ENCODE results near the gene SFI1. TPM values are rescaled to one million over a fixed set of nuclear protein-coding genes. Genes with fewer than 3 reads are reported as not detected.

The SFI1 gene
- total RNA-seq, 4 donors from 2014 or later: 9.4 to 21.1 (median 15.4) TPM

- intact Hi-C loops (cut with DNase I): no loop called here
- Histone ChIP-seq H3K27ac (replicated peaks in 1 of 4) (no peak overlapping the region), H3K27me3 (no peaks in the 10 kb centered on the region), H3K9me3 (no peaks in the 10 kb centered on the region), H3K36me3 (peaks cover 3 to 78% (median 27%) of the 10 kb centered on the region in 4 donors), H3K4me1 (no peaks in the 10 kb centered on the region), H3K4me3 (no peak overlapping the region)
- no peak for TF ChIP-seq CTCF (IDR thresholded peaks at IDR 0.05)
- TF ChIP-seq POLR2AphosphoS5 (IDR thresholded peaks at IDR 0.05): no peak
- no peak for TF ChIP-seq POLR2A (IDR thresholded peaks at IDR 0.05; ENCODE audit: low read depth)
- TF ChIP-seq EP300 (IDR thresholded peaks at IDR 0.05): no peak
- whole genome bisulfite sequencing: 85% methylated on average over 5 of the region's 5 CpGs
- DNase-seq (ENCODE audit: extremely low spot score): no peak
Measured at GRCh38 chr22:31577711-31578110, 81.4 kb downstream of the SFI1 start.

- no peak for DNase-seq (ENCODE audit: extremely low spot score)
- Histone ChIP-seq H3K27me3 (no peaks in the 10 kb centered on the region), H3K4me3 (no peak overlapping the region), H3K4me1 (no peaks in the 10 kb centered on the region), H3K27ac (replicated peaks in 1 of 4) (no peak overlapping the region), H3K36me3 (peaks cover 3 to 73% (median 25%) of the 10 kb centered on the region in 4 donors), H3K9me3 (no peaks in the 10 kb centered on the region)
- intact Hi-C loops (cut with DNase I): no loop called here
- WGBS: 94% methylated on average over 5 of the region's 5 CpGs
- no peak for TF ChIP-seq POLR2A (IDR thresholded peaks at IDR 0.05; ENCODE audit: low read depth)
- no peak for TF ChIP-seq EP300 (IDR thresholded peaks at IDR 0.05)
- TF ChIP-seq POLR2AphosphoS5 (IDR thresholded peaks at IDR 0.05): no peak
- TF ChIP-seq CTCF (IDR thresholded peaks at IDR 0.05): no peak
Measured at GRCh38 chr22:31578171-31578570, 81.8 kb downstream of the SFI1 start.

DNA sequence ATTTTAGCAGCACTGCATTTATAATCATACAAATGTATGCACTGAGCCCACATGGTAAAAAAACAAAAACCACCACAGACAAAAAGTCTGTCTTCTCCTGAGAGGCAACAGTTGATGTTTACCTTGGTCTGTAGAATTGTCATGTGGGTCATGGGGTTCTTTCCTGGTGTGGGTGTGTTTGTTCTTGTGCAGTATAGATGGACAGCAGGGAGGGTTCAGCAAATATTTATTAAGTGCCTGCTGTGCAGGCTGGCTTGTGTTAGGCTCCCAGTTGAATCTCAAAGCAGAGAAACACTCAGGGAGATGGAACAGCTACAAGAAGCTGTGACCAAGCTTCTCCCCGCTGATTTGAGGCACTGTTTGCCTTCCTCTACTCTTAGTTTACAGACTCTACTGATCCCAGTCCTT lies 83.5 kb downstream of the SFI1 start:
- H3K4me3 ChIP-seq: no peak overlapping the region
- intact Hi-C loops (cut with DNase I): no loop called here

DNA sequence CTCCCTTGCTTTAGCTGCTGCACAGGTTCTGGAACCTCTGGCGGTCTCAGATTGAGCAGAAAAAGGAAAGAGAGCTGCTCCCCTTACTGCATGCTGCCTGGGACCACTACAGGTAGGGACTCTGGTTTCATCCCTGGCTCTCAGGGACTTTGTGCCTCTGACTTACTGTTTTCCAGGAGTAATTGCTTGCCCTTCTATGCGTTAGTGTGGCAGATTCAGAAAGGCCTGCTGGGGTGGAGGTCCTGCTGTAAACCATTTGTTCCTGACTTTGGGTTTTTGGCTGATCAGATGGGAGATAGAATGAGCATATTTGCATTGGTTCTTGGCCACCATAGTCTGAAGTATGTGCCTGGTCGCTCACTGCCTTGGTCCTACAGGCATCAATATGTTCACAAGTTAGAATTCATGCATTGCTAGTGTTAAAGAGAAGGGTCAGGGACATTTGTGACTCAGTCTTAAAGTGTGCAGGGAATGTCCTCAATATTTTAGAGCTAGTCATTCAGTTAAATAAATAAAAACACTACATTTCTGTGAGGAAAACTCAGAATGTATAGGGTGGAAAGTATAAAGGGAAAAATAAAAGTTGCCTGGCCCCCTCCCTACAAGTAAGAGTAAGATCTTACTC lies 87.6 kb downstream of the SFI1 start:
- peaks cover 18 to 64% (median 29%) of the 10 kb centered on the region in 4 donors for H3K36me3 ChIP-seq
- no peak for TF ChIP-seq POLR2AphosphoS5 (IDR thresholded peaks at IDR 0.05)
- no peak for TF ChIP-seq CTCF (IDR thresholded peaks at IDR 0.05)
- no peak for TF ChIP-seq EP300 (IDR thresholded peaks at IDR 0.05)
- TF ChIP-seq POLR2A (IDR thresholded peaks at IDR 0.05; ENCODE audit: low read depth): no peak
- WGBS: 92% methylated on average over 3 of the region's 3 CpGs
- no peaks in the 10 kb centered on the region for H3K27me3 ChIP-seq
- H3K4me1 ChIP-seq: no peaks in the 10 kb centered on the region
- H3K27ac ChIP-seq (replicated peaks in 1 of 4): no peak overlapping the region
- no peak overlapping the region for H3K4me3 ChIP-seq
- H3K9me3 ChIP-seq: no peaks in the 10 kb centered on the region
- no peak for DNase-seq (ENCODE audit: extremely low spot score)
- intact Hi-C loops (cut with DNase I): no loop called here

More for the DNA sequence above, 83.5 kb downstream of the SFI1 start:
- no peak for DNase-seq (ENCODE audit: extremely low spot score)
- TF ChIP-seq EP300 (IDR thresholded peaks at IDR 0.05) (no peak), CTCF (IDR thresholded peaks at IDR 0.05) (no peak), POLR2AphosphoS5 (IDR thresholded peaks at IDR 0.05) (no peak), POLR2A (IDR thresholded peaks at IDR 0.05; ENCODE audit: low read depth) (no peak)
- Histone ChIP-seq H3K4me1 (no peaks in the 10 kb centered on the region), H3K27me3 (no peaks in the 10 kb centered on the region), H3K36me3 (peaks cover under 1 to 71% (median 22%) of the 10 kb centered on the region in 4 donors), H3K9me3 (no peaks in the 10 kb centered on the region), H3K27ac (replicated peaks in 1 of 4) (no peak overlapping the region)
- 79% methylated on average over 1 of the region's 1 CpG for WGBS

DNA sequence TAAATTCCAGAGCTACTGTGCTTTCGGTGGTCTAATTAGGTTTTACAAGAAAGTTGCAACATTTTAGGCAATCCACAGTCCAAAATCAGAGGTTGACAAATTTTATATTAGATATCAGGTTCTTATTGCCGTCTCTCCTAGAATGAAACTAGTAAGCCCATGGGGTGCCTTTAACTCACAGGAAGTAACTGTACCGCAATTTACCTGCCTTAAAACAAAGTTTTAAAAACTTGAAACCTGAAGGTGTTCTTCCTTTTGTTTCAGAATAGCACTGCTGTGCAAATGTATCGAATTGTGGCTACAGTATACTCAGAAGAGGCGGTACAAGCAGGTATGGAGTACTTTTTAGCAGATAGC lies 88.4 kb downstream of the SFI1 start:
- no peak for DNase-seq (ENCODE audit: extremely low spot score)
- no peak overlapping the region for H3K27ac ChIP-seq (replicated peaks in 1 of 4)
- no peak for TF ChIP-seq POLR2AphosphoS5 (IDR thresholded peaks at IDR 0.05)
- TF ChIP-seq POLR2A (IDR thresholded peaks at IDR 0.05; ENCODE audit: low read depth): no peak
- no peak for TF ChIP-seq CTCF (IDR thresholded peaks at IDR 0.05)
- TF ChIP-seq EP300 (IDR thresholded peaks at IDR 0.05): no peak
- H3K27me3 ChIP-seq: no peaks in the 10 kb centered on the region
- intact Hi-C loops (cut with DNase I): no loop called here
- no peaks in the 10 kb centered on the region for H3K9me3 ChIP-seq
- H3K36me3 ChIP-seq: peaks cover 18 to 66% (median 30%) of the 10 kb centered on the region in 4 donors
- no peak overlapping the region for H3K4me3 ChIP-seq
- 91% methylated on average over 5 of the region's 5 CpGs for WGBS
- H3K4me1 ChIP-seq: no peaks in the 10 kb centered on the region
